Lower leg skin (tissue), 4 donors: ENCODE measurements around the gene DDX27. TPM values are rescaled to one million over a fixed set of nuclear protein-coding genes. Genes with fewer than 3 reads are reported as not detected.

Experiments
- DNase-seq, 2 donors: peaks; one replicate each; pipeline ENCODE4 v3.0.0-alpha.2; 2019; ENCODE audit warnings: low spot score in 2 of 2
- H3K4me3 ChIP-seq: fragments of 200-600 bp; sonication (generic); 2 replicates; pipeline ENCODE4 v1.5.1; 2017; ENCODE audit warnings: mild to moderate bottlenecking, low read depth; ENCODE audit not compliant: poor library complexity, severe bottlenecking
- CTCF ChIP-seq, 3 donors: fragments of 450-650 bp; IDR thresholded peaks; one replicate each; pipeline ENCODE4 v1.5.1; 2016; ENCODE audit warnings: antibody characterized with exemption in 3 of 3, mild to moderate bottlenecking in 3 of 3, moderate library complexity in 2 of 3
- WGBS, 2 donors: methylation state at CpG; one replicate each; pipeline ENCODE4 v1.1.5; 2018; 5-methylcytosine and 5-hydroxymethylcytosine counted together
- intact Hi-C: fragments of 100-400 bp; cut with DNase I; formaldehyde crosslinking; loops from one replicate; pipeline ENCODE4 v1.15.0; 2023; ENCODE audit warnings: low total_unique reads
- total RNA-seq, 4 donors: library from RNA; depleted of rRNA; stranded (reverse); fragments of >200 nt; gene quantifications; one replicate each; pipeline ENCODE4 v1.1.0, GENCODE V29; 2016

The DDX27 gene
- total RNA-seq, 4 donors from 2014 or later: 33.9 to 38.0 (median 36.7) TPM

GRCh38 chr20:49293122-49293521 lies 73.9 kb downstream of the DDX27 start:
- 91 to 94% methylated on average over 6 of the region's 6 CpGs for WGBS, 2 donors
- no peak for TF ChIP-seq CTCF (IDR thresholded peaks at IDR 0.05)
- intact Hi-C loops: no loop called here
- DNase-seq: no peak
- H3K4me3 ChIP-seq: no peak overlapping the region

Other genes with a start within 250 kb of the DDX27 start
- 10 to 100 TPM; 35.8 to 40.8 (median 39.5) TPM for gene CSE1L, start 173.1 kb upstream of the DDX27 start, total RNA-seq
- 10 to 100 TPM; 68.4 to 90.0 (median 77.0) TPM for gene STAU1, start 31.1 kb upstream of the DDX27 start, total RNA-seq
- gene ZNFX1, start 58.6 kb downstream of the DDX27 start, total RNA-seq: 10 to 100 TPM; 26.0 to 31.4 (median 28.1) TPM